CD4-positive, alpha-beta T cell treated with Interleukin-4 for 4 hours (primary cell): ENCODE measurements around the gene SH3RF3.

Source experiments
- DNase-seq: peaks from one replicate; pipeline ENCODE4 v3.0.0-alpha.2; 2020

The SH3RF3 gene

DNA sequence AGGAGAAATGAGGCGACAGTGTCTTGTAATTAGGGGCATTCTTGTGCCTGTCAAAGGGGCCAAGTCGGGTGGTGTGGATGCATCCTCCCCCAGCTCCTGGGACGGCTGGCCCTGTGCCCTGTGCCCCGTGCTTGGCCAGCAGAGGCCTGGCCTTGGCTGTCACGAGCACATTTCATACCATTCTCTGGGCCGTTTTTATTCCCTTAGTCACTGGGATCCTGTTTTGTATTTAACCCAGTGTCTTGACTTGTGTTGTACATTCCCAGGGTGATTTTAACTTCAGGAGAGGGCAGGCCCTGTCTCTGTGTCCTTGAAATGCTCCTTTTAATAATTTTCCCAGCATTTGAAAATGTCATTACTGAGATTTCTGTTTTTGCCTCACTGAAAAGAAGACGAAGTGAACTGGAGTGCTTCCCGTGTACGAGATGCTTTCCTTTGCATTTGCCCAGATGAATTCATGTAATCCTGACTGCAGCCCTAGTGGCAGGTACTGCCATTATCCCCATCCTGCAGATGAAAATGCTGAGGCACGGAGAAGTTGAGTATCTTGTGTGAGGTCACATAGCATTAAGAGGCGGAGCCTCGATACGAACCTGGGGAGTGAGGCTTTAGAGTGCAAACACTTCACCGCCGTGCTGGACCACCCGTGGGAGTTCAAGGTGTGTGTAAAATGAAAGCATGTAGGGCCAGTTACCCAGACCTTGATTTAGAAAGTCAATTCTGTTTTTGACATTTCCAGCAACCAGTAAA, 57.0 kb downstream of the SH3RF3 start:
- no peak for DNase-seq

DNA sequence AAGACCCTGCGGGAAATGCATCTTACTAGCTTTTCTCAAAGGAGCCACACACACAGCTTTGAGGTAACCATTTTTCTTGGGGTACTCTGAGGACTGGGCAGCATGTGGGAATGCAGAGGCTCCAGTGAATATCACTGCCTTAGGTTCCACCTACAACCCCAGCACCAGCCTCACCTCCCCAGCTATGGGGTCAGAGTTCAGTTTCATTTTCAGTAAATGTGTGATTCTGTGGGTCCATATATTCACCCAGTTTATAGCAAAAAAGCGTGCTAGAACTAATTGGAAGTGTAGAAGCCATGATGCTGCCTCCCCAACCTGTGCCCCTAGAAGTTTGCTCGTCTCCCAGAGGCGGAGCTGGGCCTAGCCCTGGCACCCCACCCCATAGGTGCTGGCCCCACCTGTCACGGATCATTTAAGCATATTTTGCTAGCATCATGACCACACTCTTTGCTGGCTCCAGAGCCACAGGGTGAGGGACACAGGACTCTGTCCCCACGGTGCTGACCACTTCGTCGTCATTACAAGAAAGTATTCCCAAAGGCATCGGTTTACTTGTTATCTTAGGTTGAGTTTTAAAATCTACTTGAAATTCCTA, 57.7 kb downstream of the SH3RF3 start:
- no peak for DNase-seq

DNA sequence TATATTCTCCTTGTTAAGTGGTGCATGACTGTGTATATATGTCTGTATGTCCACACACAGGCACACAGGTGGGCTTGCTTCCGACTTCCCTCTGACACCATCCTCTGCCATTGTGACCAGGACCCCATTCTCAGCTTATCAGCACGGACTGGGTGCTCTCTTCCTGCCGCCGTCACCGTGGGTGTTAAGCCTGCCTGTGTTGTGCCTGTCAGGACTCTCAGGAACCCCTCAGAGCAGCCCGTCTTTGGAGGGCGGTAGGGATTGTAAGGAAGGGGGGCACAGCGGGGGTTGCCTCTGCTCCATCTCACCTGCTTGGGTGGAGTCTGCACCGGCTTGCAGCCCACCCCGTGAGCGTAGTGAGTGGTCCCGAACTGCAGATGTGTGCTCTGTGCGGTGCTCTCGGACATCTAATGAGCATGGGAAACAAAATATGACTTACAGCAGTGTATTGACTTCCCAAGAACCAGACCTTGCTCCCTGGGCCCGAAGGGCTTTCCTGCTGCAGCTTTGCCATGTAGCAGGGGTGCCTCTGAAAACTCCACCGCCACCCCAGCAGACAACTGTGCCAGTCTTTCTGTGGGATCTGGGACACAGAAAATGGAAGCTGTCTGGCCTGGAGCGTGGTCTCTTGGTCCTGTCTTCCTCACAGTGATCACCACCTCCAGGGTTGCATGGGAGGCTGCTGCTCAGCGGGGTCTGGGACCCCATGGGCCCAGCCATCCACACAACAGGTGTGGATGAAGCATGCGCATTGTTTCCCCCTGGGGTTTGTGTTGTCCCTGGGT, 58.9 kb downstream of the SH3RF3 start:
- DNase-seq = no peak

DNA sequence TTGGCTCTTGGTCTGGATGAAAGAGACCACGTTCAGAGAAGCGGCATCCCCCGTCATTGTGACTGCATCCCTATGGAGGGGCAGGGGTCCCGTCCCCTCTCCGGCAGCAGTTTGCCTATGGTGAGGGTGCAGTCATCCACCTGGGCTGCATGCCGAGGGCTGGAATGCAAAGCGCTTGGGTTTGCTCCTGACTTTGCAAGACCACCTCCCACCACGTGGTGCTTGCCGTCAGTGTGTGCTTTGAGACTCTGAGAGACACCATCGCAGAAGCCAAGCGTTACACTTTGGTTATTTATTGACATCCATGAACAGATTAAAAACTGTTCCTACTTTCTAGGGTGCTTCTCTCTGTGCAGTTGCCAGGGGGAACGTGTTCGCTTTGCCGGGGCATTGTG, 59.5 kb downstream of the SH3RF3 start:
- no peak for DNase-seq

DNA sequence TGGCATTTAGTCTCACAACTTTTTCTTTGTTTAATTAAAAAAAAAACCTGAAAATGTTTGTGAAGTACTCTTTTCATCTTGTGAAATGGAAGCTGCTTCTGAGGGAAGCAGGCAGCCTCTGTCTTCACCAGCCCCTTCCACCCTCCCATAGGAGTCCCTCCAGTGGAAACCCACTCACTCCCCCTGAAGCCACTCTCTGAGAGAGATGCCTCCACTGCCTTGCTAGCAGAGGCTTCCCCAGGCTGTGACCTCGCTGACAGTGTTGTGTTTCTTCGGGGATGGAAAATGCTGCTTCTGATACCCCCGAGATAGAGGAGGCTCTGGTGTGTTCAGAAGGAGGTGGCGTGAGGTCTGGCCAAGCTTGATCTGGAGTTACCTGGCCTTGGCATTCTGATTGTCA, 59.9 kb downstream of the SH3RF3 start:
- DNase-seq = no peak

DNA sequence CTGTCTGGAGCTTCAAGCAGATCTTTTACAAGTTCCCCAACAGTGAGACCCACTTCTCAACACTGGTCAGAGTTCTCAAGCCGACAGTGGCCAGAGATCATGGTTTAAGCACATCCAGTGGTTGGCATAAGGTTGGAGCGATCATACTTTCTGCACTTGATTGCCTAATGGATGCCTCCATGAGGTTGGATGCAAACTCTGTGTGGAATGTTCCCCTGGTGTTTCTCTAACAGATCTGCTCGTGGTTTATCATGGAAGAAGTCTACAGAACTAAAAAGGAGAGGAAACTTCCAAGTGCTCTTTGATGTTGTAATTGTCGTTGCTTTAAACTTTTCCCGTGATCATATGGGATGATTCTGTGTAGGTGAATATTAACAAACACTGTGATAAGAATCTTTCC, 60.7 kb downstream of the SH3RF3 start:
- no peak for DNase-seq

DNA sequence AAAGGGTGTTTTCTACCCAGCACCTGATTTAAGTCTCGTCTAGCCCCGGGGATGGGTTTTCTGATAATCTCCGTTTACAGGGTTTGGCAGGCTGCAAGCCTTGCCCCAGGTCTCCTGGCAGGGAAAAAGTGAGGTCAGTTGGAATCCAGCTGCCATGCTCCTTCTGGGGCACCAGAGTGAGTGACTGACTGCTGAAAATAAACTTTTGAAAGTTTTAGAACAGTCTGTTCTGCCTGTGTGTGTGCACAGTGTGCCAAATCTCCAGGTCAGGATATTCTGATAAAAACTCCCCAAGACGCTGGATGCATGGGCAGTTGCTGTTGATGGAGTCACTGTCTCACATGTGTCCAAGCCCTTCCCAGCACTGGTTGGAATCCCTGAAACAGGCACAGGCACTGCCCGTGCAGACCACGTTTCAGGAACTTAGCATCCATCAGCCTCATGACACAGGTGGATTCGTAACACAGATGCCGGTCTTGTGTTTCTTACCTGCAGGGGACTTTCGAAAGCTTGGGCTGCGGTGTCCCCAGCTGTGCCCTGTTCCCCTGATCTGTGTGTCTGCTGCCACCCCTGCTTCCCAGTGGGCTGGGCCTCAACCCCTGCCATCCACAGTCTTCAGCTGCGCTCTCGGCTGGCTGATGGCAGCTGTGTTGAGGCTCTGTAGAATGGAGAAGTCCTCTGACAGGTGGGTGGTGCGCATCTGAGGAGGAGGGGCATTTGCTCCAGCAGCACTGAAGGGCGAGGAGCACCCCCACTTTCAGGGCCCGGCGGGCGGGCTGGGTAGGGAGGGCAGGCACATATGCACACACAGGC, 65.0 kb downstream of the SH3RF3 start:
- no peak for DNase-seq

DNA sequence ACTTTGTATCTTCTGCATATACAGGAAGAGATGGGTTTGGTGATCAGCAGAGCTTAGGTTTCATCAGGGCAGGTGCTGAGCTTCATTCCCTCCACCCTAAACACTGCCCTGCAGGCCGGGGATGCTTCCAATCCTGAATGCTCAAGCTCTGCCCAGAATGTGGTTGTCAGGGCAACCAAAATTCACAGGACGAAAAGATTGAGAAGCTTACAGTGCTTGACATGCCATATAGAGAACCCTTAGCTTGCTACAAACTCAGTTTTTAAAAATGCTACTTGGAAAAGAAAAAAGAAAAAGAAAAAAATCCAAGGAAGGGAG, 65.6 kb downstream of the SH3RF3 start:
- DNase-seq = no peak

DNA sequence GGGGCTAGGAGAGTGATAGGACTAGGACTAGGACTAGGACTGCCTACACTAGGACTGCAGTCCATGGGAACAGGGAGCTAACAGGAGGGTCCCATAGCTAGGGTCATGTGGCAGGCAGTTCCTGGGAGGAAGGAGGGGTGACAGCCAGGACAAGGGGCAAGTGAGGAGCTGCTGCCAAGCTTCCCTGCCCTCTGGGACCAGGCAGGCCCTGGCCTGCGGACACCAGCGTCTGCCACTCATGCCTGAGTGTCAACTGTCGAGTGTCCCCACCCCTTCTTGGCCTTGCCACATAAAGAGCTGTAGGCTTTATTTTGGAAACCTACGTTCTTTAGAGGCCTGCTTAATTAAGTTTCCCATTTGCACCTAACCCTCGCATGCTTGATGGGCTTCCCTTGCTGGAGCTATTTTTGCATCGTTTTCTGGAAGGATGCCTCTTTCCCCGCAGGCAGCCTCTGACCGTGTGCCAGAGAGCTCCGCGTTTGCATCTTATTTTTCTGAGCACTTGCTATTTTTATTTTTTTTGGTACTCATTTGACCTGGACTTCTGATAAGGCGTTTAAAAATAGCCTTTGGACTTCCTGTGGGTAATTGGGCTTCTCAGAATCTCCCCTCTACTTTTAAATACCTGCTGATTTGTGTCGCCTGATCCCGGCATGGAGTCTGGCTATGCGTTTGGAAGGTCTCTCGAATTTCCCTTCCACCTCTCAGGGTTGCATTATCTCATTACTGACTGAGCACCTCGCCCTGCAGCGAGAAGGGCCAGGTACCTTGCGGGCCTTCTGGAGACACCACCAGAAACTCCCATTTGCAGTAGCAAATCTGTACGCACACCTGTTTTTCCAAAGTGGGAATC, 66.4 kb downstream of the SH3RF3 start:
- no peak for DNase-seq

DNA sequence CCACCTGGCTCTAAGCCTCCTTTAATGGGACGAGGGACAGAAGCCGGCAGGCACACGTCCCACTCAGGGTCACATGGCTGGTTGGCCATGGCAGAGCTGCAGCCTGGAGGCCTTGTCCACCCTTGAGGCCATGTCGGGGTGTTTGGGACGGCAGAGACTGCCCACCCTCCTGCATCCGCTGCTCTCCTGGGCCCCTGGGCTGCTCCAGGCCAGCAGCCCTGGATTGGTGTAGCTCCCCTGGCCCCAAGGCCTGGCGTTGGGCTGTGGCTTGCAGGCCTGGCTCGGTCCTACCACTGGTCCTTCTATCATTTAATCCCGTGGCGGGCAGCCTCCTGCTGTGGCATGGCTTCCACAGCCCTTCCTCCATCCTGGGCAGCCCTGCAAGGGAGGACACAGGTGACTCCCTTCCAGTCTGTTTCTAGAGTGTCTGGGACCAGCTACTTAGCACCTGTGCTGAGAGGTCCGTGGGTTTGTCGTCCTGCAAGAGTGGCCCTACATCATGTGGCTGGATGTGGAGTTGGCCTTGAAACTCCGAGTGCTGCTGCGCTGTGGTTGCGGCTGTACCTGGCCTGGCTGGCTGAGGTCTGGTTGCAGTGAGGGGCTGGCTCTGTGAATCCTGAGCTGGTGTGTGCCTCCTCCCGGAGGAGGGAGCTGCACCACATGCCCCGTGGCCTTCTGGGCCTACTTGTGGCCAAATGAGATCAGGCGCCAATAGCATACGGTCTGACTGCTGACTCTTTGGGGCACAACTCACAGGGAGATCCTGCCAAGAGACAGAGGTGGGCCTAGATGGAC, 67.3 kb downstream of the SH3RF3 start:
- no peak for DNase-seq

DNA sequence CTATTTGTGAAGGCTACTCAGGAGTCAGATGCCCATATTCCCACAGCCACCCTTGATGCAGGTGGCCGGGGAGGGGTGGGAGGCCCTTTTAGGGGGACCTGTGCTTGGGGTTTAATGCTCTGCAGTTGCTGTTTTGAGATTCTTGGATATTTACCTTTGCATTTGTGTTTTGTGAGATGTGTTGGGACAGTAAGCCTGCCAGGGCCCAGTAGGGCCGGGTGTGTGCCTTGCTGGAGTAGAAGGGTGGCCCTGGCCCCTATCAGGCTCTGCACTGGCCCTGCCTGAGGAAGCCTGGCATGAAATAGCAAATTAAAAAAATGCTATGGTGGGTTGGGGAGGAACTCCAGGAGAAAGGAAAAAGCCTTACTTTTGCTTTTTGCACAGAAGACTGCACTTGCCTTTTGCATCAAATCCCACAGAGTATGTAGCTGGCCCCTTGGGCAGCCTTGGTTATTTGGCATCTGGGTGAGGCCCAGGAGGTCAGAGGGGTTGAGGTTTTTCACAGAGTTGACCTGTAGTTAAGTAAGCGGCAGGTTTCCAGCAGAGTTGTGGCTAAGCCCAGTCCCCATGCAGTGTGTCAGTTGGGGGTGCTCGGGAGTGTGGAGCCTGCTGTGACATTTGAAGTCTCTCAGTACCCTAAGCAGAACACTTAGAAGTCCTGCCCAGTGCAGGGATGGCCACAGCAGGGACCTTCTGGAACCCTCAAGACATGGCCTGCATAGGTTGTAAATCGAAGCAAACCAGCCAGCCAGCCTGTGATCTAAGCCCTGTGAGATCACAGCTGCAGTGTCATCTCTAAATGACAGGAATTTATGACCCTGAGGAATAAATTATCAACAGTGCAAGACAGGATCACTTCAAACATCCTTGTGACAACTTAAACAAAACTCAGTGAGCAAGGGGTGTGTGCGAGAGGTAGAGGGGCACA, 68.8 kb downstream of the SH3RF3 start:
- no peak for DNase-seq

DNA sequence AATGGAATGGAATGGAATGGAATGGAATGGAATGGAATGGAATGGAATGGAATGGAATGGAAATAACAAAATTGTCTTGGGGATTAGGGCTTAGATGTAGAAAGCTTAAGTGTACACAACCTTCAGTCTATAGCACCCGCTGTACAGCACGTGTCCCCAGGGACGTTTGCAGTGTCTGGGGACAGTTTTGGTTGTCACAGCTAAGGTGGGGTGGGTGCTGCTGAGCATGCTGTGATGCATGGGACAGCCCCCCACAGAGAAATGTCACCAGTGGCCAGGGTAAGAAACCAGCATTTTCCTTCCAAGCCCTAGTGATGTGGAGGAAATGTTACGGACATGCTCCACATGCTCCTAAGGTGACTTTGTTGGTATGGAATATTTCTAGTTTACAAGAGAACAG, 70.8 kb downstream of the SH3RF3 start:
- no peak for DNase-seq

DNA sequence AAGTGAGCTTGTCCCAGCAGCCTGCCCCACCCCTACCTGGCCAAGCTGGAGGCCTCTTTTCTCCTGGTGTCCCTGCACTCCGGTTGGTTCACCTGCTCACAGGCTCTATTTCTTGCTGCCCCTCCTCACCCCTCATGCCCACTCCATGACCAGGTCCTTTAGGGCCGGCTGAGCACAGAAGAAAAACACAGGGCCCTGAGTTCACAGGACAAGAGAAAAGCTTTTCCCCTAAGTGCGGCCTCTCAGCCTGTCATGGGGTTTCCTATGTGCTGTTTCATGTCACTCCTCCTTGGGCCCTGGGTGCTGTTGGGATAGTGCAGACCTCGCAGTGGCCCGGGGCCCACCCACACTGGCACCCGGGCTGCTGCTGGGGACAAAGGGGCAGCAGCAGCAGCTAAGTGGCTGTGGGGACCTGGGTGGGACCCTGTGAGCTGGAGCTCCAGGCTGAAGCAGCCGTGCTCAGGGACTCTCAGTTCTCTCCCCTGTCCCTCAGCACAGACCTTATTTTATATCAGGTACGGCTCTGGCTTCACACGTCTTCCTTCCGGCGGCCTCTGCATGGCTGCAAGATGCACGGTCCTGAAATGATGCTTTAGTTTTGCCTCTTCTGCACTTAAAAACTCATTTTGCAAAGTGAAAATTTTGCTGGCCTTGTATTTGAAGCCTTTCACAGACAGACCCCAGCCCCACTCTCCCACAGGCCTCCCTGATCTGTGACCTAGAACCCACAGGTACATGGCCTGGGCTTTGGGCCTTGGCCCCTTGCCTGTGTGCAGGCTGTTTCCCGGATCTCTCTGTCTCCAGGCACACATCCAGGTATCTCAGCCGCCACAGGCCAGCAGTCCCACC, 71.8 kb downstream of the SH3RF3 start:
- DNase-seq = no peak

DNA sequence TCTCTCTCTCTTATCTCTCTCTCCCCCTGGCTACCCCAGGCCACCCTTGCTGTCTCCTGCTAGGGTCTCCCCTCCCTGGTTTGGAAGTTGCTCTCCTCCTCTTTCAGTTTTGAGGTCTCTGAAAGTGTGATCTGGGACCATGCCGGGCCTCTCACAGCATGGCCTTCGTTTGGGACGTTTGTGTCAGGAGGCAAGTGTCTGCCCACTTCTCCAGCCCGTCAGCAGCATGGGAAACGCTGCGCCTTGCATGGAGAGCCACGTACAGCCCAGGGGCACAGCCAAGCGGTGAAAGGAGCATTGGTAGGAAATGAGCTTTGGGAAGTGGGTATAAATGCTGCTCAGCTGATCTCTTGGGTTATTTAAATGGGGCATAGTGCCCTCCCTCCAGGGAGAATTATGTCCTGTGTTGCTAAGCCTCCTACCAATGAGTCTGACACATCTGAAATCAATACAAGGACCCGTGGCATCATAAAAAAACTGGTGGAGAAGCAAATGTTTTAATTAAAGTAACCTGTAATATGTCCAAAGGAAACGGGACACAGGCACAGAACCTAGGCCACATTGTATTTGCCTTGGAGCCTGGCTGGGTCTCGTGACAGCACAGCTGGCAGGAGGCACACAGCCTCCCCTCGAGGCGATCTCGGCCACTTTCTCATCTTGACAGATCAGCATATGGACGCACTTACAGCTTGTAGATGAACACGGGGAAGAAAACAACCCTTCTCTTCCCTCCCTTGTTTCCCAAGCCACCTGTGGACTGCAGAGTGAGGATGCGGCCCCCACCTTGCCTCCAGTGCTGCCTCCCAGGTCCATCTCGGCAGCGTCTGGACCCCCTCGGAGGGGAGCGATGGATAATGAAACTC, 72.7 kb downstream of the SH3RF3 start:
- DNase-seq = no peak

DNA sequence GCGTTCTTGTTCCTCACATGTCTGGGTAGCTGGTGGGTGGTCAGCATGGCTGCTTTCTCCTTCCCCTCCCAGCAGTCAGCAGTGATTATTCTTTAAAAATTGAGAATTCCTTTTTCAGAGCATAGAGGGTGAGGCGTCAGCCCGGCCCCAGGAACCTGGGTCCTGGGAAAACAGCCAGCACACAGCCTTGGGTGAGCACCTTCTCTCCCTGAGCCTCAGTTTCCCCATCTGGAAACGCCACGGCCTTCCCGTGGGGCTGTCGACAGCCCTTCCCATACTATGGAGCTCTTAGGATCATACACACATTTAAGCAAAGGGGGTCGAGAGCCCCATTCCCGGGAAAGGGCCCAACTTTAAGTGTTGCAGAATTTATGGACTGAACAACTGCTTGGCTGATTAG, 73.5 kb downstream of the SH3RF3 start:
- DNase-seq = no peak

DNA sequence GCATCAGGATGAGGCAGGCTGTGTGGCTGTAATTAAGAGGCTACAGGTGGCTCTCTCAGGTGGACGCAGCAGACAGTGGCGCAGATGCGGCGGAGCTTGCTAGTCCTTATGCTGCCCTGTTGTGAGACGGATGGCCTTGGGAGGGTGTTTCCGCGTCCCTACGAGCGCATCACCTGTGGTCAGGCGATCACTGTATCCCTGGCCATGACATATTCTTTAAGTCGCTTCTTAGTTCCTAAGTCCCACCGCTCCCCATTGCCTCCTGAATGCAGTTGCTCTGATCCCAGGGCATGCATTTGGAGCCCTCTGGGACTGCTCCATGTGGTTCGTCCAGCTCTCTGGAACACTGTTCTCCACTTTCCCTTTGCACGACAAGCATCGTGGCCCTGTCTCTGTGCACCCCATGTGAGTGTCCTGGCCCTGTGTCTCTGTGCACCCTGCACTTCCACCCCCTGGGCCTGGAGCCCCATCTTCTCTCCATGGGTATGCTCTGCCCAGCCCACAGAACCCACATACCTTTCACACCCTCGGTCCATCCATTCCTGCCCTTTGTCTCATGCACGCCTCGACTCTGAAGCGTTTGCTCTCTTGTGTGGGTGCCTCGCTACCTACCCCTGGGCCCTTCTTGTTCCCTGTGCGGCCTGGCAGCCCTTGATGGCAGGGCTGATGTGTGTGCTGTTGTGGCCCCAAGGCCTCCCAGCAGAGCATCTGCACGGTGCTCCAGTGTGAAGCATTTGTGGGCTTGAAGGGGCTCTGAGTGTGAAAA, 74.4 kb downstream of the SH3RF3 start:
- DNase-seq = no peak

DNA sequence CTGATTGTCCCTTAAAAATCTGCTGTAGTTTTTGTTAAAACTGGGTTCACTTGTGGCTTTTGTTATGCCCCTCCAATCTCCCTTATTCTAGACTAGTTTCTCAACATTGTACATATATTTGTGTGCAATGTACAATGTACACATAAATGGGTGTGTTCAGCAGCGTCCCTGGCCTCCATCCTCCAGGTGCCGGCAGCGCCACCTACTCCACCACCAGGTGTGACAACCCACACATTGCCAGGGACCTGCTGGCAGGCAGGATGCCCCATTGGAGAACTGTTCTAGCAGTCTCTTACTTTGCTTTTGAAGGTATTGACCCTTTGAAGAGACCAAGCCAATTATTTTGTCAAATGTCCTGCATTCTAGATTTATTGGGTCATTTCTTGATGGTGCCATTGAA, 75.4 kb downstream of the SH3RF3 start:
- no peak for DNase-seq

DNA sequence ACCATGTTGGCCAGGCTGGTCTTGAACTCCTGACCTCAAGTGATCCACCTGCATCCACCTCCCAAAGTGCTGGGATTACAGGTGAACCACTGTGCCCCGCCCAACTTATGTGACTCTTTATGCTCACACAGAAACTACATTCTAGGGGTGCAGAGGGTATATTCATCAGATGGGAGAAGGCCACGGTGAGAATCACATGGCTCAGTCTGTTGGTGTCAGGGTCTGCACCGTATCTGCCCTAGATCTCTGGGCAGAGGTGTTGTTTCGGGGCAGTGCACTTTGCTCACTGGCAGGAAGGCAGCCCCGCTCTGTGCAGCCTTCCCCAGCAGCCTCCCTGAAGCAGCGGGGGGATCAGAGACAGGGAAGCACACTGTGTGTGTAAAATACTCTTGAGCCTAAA, 76.4 kb downstream of the SH3RF3 start:
- no peak for DNase-seq
